ENCODE results near the gene SLC7A1.

The SLC7A1 gene

GRCh38 chr13:29591310-29591709, 4.2 kb downstream of the SLC7A1 start:
- no peaks in the 10 kb centered on the region for H3K9me3 Mint-ChIP-seq
- H3K4me3 Mint-ChIP-seq, result peak overlapping the region; percentile 7 to 23 (median 14)

DNA sequence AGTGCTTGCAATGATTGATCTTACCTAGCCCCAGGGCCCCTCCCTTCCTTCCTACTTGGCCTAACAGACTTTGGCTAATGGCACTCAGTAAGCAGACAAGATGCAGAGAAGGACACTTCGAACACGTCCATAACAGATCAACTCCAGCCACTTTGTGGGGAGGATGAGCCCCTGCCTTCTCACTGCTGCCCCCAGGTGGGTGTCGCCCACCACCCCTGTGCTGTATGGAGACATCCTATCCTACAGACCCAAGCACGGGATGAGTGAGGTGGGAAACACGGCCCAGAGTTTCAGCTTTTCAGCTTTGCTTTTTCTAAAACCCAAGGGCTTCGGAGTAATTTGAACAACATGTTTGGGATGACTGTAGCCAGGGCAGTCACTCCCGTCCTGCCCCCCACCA, 5.5 kb downstream of the SLC7A1 start:
- peak overlapping the region in 1 of 3 experiments; percentile 17 for H3K27ac Mint-ChIP-seq
- H3K9me3 Mint-ChIP-seq, result no peaks in the 10 kb centered on the region
- H3K4me3 Mint-ChIP-seq, result peak overlapping the region in 1 of 3 experiments; percentile 3
- TF ChIP-seq, protein P1, sequence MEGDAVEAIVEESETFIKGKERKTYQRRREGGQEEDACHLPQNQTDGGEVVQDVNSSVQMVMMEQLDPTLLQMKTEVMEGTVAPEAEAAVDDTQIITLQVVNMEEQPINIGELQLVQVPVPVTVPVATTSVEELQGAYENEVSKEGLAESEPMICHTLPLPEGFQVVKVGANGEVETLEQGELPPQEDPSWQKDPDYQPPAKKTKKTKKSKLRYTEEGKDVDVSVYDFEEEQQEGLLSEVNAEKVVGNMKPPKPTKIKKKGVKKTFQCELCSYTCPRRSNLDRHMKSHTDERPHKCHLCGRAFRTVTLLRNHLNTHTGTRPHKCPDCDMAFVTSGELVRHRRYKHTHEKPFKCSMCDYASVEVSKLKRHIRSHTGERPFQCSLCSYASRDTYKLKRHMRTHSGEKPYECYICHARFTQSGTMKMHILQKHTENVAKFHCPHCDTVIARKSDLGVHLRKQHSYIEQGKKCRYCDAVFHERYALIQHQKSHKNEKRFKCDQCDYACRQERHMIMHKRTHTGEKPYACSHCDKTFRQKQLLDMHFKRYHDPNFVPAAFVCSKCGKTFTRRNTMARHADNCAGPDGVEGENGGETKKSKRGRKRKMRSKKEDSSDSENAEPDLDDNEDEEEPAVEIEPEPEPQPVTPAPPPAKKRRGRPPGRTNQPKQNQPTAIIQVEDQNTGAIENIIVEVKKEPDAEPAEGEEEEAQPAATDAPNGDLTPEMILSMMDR (IDR thresholded peaks at IDR 0.05; ENCODE audit: unreplicated experiment in 3 of 3), result no peak
- peaks cover 23% of the 10 kb centered on the region for H3K4me1 Mint-ChIP-seq
- H3K36me3 Mint-ChIP-seq (ENCODE audit: low read depth), result no peaks in the 10 kb centered on the region
- H3K27me3 Mint-ChIP-seq (ENCODE audit: low read depth), result peaks cover 11% of the 10 kb centered on the region

More at GRCh38 chr13:29591310-29591709, 4.2 kb downstream of the SLC7A1 start:
- no peak overlapping the region for H3K27ac Mint-ChIP-seq
- H3K4me1 Mint-ChIP-seq, result peaks cover 27% of the 10 kb centered on the region
- TF ChIP-seq, protein P1 (IDR thresholded peaks at IDR 0.05; ENCODE audit: unreplicated experiment in 3 of 3), result no peak
- H3K36me3 Mint-ChIP-seq (ENCODE audit: low read depth), result no peaks in the 10 kb centered on the region
- H3K27me3 Mint-ChIP-seq (ENCODE audit: low read depth), result peaks cover 15% of the 10 kb centered on the region

- no peaks in the 10 kb centered on the region for H3K9me3 Mint-ChIP-seq
- no peaks in the 10 kb centered on the region for H3K36me3 Mint-ChIP-seq (ENCODE audit: low read depth)
- H3K27ac Mint-ChIP-seq, result no peak overlapping the region
- peaks cover 21% of the 10 kb centered on the region for H3K4me1 Mint-ChIP-seq
- TF ChIP-seq, protein P1 (IDR thresholded peaks at IDR 0.05; ENCODE audit: unreplicated experiment in 3 of 3), result no peak
- H3K4me3 Mint-ChIP-seq, result no peak overlapping the region
- H3K27me3 Mint-ChIP-seq (ENCODE audit: low read depth), result peaks cover 11% of the 10 kb centered on the region
These were observed 6.3 kb downstream of the SLC7A1 start for GRCh38 chr13:29589234-29589633.

DNA sequence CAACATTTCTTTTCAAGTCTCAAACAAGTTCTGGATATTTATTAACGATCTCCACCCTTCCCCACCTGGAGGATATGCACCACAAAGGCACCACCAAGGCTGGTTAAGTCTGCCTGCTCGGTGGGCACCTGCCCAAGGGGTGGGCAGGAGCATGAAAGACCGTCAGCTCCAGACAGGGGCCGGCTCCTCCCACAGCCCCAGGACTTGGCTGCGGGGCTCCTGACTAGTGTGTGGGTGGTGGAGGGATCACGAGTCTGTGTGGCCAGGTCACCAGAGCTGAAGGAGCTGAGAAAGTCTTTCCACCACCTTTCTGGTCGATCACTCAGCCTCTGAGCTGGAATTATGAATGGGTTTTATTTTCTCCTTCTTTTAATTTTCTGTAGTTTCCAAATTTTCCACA, 7.8 kb downstream of the SLC7A1 start:
- Mint-ChIP-seq H3K9me3 (no peaks in the 10 kb centered on the region), H3K4me1 (peaks cover 19% of the 10 kb centered on the region), H3K27ac (no peak overlapping the region), H3K36me3 (ENCODE audit: low read depth) (no peaks in the 10 kb centered on the region), H3K4me3 (no peak overlapping the region), H3K27me3 (ENCODE audit: low read depth) (peaks cover 11% of the 10 kb centered on the region)
- TF ChIP-seq, protein P1 (IDR thresholded peaks at IDR 0.05; ENCODE audit: unreplicated experiment in 3 of 3), result no peak

GRCh38 chr13:29583073-29583785, 12.3 kb downstream of the SLC7A1 start:
- Mint-ChIP-seq H3K27me3 (ENCODE audit: low read depth) (peaks cover 4% of the 10 kb centered on the region), H3K27ac (no peak overlapping the region), H3K36me3 (ENCODE audit: low read depth) (no peaks in the 10 kb centered on the region), H3K4me3 (no peak overlapping the region), H3K9me3 (no peaks in the 10 kb centered on the region), H3K4me1 (peaks cover 22% of the 10 kb centered on the region)
- TF ChIP-seq, protein P1 (IDR thresholded peaks at IDR 0.05; ENCODE audit: unreplicated experiment in 3 of 3), result no peak

GRCh38 chr13:29582171-29582570, 13.3 kb downstream of the SLC7A1 start:
- Mint-ChIP-seq H3K27me3 (ENCODE audit: low read depth) (peaks cover 4% of the 10 kb centered on the region), H3K9me3 (no peaks in the 10 kb centered on the region), H3K4me1 (peaks cover 19% of the 10 kb centered on the region), H3K4me3 (no peak overlapping the region), H3K27ac (no peak overlapping the region), H3K36me3 (ENCODE audit: low read depth) (no peaks in the 10 kb centered on the region)
- TF ChIP-seq, protein P1 (IDR thresholded peaks at IDR 0.05; ENCODE audit: unreplicated experiment in 3 of 3), result no peak

Data from nephron (organoid).